GF-D8 (cell line): ENCODE measurements around the gene ANKH.

Source experiments
- DNase-seq: peaks from one replicate; lab custom pipeline; 2025; lab: John Stamatoyannopoulos, UW

Gene ANKH

DNA sequence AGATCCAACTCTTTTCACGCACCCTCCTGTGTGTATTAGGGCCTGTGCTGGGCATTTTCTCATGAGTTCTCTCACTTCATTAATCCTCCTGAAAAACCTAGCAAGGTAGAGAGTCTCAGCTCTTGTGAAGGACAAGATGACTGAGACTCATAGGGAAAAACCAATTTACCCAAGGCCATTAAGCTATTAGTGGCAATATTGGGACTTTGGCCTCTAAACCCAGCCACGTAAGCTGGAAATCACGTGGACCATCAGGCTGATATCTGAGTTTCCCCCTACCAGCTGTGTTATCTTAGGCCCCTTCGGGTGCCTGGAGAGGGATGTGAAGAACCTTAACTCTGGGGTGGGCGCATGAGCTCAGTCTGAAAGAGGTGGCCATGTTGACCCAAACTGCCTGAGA is 80.7 kb downstream of the ANKH start:
- DNase-seq: no peak

DNA sequence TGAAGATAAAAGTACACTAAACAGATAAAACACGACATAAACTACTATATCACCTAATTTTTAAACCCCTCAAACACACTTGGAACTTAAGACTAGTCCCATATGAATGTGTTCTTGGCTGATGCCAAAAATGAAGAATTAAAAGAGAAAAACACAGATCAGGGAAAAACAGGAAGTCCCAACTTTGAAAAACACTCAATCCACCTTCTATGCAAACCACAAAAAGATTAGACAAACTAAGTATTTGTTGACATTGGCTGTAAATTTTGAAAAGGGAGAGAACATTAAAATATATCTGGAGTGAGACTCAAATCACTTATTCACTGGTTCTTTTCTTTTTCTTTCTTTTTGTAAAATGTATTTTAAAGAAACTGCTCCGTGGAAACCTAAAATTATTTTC is 81.4 kb downstream of the ANKH start:
- no peak for DNase-seq

DNA sequence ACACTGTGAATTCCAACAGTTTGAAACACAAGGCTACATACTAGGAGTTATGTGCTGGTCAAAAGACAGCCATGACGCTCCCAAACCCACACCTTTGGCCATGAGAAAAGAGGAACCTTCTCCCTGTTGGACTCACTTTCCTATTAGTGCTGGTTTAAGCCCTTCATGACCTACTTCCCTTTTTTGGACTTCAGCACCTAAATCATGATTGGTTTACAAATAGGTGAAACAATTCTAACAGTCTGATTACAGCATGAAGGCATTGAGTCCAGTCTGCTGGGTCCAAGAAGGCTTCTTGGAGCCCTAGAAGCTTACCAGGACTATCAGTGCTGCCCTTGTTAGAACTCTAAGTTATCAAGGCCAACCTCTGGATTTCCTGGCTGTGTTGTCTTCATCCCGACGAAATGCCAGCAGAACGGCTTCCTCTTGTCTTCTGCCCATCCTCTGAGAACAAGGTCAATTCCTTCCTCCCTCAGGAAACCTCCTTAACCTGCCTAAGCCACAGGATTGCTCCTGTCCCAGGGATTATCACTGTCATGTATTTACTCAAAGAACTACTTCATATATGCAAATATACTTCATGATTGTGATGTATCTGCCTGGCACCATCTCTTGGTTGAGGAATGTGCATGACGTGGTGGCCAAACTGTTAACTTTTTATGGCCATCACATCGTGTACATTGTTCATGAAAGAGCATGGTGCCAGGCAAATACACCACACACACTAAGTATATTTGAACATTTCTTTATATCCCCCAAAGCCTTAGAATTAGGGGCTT is 83.6 kb downstream of the ANKH start:
- DNase-seq: no peak

DNA sequence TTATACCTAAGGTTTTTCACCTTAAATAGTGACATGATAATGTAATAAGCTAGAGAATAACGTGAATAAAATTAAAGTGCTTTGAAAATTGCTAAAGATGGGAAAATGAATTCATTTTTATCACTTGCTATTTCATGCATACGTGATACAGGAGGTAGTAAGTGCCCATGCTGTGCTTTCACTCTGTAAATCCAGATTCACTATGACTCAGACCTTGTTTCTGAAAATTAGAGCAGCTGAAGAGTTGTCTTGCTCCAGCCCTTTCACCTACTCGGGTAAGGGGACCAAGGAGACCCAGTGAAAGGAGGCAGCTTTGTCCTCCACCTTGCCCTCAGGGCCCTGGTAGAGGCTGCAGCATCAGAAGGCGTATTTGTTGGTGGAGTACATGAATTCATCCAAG is 87.9 kb downstream of the ANKH start:
- DNase-seq: no peak

DNA sequence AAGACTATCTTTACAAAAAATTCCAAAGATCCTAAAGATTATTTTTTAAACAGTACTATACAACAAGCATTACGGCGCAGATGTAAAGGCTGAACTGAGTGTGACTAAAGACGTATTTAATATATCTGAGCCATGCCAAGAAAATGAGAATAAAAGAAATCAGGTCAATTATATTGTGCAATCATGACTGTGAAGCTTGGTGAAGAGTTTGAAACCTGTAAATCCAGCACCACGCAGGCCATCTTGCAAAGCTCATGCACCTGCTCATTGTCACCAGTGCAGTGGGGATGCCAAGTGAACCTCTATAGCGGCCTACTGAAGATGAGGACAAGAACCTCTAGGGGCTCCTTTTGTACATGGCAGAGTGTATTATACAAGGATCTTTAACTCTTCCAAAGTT is 89.0 kb downstream of the ANKH start:
- DNase-seq: no peak

DNA sequence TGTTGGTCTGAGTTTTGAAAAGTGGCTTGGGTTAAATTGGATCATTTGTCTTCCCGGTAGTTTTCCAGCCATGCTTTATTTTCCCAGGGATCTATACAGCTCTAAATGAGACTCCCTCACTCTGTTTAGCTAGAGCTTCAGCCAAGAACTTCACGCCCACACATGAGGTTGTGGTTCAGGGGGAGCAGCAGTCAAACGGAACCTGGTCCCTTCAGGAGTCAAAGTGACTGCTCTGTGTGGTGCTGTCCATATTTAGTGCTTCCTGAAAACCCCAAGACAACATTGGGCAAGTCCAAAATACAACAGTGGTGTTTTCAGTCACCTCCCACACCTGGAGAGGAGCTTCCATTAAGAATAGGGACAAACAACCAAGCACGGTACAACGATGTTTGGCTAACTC is 90.5 kb downstream of the ANKH start:
- DNase-seq: no peak

DNA sequence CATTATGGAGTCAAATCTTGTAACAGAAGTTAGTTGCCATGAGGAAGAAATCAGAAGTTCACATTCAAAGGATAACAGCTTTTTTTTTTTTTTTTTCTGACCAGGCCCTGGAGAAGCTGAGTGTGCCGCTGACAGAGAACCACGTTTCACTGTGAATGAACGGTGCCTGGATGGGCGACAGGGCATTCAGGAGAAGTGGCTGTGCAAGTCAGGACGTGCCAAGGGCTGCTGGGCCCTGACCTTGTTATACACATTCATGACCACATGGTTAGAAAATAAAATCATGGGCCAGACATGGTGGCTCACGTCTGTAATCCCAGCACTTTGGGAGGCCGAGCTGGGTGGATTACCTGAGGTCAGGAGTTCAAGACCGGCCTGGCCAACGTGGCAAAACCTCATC is 91.6 kb downstream of the ANKH start:
- no peak for DNase-seq

DNA sequence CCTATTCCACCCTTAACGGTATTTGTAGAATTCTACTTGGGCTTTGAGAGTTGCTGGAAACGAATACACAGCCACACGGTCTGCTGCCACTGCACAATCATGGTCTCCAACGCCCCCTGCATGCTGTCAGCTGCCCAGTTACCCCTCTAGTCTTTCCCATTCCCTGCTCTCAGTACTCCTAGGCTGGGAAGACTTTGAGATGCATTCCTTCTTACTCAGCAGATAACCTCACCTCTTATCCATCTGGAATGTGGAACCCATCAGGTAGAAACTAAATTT is 92.8 kb downstream of the ANKH start:
- no peak for DNase-seq

DNA sequence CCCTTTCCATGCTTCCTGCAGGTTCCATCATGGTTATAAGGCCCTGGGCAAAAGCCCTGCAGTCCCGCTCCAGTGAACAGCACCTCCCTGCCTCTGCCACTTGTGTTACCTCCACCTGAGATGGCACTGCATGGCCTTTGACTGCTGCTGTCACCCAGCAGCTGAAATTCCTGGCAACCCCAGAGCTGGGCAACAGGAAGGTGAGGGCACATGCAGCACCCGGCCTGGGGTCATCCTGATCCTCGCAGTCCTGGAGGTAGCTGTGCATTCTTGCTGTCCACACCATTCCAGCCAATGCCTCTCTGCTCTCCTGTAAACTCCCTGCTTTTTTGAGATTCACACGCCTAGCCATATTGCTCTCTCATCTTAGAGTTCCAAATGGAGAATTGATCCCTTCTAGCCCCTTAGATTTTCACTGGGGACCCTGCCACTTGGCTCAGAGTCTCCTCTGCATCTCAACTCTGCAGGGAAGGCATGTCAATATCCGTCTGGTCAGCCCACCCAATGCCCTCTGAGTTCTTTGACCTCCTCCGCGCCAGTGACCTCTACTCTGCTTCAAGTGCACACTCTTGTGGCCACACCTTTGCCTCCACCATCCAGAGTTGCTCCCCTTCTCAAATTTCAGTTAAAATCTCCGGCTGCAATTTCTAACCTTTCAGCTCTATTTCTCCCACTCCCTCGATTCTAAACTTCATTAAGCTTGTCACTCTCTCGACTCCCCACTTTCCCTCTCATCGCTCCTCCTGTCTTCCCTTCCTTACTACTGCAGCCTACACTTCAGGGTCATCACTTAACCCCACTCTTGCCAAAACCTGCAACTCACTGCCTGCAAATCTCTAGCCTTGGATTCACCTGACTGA is 93.4 kb downstream of the ANKH start:
- DNase-seq: no peak

DNA sequence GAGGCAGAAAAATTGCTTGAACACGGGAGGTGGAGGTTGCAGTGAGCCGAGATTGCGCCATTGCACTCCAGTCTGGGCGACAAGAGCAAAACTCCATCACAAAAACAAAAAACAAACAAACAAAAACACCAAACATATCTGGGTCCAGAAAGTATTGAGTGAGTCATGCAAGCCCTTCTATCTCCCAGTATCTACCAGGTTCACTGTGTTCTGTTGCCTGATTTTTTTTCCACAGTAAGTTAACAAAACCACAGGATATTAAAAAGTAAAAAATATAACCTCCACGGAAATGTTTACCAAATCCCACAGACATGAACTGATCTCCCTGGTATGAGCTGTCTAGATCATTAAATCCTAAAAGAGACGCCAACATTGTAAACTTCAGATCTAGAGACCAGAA is 94.4 kb downstream of the ANKH start:
- DNase-seq: no peak

DNA sequence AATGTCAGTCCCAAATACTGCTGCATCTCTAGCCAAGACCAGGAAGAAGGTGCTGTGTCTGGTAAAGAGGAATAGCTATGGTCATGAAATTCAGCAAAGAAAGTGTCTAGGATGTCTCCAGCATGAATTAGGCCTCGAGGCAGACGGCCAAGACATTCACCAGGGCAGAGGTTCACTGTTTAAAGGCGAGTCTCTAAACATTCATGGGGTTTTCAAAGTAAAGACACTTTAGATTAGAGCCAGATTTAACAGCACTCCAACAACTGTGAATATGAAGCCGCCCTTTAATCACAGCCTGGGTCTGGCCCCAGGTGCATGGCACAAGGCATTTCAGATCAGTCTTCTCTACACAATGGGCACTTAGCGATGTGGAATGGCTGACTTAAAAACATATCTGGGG is 95.0 kb downstream of the ANKH start:
- DNase-seq: no peak

DNA sequence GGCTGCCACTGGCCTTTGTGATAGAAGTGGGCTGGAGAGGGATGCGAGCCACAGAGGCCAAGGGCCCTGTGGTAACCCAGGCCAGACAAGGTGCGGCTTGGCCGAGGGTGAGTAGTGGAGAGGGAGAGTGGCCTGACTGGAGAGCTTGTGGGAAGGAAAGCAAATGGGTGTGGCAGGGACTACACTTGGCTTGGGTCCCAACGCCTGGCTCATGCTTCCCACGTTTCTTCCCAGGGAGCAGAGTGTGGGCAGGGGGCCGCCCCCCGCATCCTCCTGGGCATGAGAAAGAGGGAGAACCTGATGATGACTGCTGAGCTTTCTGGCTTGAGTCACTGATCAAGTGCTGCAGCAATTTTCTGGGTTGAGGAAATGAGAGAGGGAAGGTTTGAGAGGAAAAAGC is 95.7 kb downstream of the ANKH start:
- no peak for DNase-seq

DNA sequence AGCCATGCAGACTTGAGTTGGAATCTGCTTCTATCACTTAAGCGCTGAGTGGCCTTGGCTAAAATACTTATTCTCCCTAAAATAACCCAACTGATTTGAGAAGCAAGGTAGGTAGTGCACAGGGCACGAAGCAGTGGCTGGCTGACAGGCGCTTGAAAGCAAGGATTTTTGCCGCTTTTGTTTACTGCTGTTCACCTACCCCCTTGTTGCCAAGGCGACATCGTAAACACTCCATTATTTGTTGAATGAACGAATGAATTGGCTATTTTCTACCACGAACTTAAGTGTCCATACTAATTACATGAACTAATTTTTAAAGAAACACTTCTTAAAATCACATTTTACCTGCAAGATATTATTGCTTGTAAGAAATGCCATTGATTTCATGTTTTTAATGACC is 98.0 kb downstream of the ANKH start:
- DNase-seq: no peak

DNA sequence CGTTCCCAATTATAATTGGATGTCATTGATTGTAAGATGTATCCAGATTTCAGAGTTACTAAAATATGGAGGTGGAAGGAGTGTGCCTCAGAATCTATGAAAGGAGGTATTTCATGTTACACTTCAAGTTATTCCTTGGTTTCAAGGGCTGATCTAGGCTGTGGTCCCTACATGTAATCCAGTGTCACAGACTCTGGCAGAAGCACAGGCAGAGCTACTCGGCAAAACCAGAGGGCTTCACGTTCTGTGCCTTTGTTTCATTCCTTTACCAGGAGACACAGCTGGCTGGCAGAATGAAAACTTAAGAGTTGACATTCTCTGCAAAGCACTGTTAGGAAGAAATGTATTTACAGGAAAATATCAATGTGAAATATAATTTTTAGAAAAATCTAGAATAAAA is 99.6 kb downstream of the ANKH start:
- DNase-seq: no peak

DNA sequence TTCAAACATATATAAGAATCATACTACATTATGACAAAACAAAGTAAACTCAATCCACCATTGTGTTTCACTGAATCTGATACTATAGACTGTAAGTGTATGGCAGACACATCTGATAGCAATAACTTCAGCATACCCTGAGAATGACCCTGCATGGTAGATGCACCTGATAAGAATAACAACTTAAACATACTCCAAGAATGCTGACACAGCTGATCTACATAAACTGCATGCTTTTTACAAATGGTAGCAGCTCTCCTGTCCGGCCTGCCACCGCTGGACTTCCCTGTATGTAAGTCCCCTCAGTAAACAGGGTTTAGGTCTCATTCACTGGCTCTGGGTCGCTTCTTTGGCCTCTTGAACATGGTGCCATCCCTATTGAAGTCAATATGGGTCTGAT is 100.4 kb downstream of the ANKH start:
- DNase-seq: no peak

DNA sequence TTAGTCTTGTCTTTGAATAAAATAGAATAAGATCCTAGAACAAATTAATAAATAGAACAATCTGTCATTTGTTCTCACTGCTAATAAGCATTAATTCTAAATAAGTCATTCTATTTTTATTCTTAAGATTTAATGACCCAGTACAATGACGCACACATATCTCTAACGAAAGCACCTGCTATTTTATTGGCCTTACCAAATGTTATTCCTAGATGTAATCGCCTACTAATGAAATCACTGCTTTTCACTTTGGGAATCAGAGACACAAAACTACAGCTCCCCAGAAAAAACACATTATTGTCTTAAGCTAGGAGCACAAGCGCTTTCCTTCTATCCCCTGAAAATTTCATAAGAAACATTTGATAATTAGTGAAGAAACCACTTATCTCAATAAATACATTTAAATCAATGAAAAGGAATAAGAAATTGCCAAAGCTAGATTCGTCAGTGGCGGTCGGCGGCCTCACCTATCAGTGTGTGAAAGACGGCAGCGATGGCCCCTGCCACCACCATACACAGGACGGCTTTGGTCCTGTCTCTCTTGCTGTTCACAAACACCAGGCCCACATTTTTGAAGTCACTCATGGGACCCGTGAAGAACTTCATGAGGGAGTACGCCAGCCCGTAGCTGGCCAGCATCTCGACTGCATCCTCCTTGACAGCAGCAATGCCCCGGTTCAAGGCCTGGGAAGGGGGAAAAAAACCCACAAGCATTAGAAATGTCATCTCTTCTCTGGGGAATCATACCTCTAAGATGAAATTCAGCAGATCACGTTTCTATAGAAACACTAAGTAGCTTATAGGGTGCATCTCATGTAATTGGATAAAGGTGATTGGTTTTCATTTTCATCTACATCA is 102.8 kb downstream of the ANKH start:
- no peak for DNase-seq

DNA sequence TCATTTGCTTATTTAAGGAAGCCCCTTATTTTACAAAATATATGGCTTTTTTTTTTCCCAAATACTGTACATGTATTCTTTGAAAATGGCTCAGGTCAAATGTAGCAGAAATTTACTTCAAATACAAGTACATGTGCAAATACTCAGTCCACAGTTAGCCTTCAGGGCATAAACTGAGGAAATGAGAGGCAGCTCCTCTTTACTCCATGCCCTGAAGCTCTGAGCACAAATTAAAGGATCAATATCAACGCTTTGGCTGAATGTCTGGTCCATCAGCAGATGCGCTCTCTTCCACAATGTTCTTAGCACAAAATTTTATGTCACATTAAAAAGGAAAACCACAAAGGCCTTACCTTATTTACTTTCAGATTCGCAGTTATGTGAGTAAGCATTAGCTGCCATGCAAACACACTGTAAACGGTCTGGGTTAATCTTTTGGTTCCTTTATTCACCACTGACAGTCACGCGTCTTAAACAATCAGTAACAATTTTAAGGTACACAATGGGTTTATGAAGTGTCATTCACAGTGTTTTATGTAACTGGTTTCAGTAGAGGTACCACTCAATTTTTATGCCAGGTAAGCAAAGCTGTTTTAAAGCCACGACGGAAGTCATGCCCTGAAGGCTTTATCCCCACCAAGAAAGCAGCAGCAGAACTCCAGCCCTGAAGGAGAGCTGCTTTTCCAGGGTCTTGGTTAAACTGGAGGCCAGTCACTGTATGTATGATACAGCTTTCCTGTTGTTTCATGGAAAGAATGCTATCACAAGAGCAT is 103.7 kb downstream of the ANKH start:
- no peak for DNase-seq

DNA sequence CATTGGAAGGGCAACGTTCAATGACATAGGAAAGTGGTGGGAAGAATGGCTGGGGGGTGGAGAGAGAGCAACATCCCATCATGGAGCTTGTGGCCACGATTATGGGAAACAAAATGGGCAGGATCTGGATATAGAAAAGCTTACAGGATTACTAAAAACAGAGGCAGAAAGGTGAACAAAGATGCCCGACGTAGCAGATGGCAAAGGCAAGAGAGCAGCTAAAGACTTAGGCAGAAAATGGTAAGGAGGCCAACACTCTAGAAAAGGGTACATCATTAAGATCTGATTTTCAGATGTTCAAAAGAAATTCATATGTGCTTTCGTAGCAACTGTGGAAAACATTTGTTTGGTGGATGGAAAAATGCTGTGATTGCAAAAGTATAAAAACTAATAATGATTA is 104.5 kb downstream of the ANKH start:
- no peak for DNase-seq

DNA sequence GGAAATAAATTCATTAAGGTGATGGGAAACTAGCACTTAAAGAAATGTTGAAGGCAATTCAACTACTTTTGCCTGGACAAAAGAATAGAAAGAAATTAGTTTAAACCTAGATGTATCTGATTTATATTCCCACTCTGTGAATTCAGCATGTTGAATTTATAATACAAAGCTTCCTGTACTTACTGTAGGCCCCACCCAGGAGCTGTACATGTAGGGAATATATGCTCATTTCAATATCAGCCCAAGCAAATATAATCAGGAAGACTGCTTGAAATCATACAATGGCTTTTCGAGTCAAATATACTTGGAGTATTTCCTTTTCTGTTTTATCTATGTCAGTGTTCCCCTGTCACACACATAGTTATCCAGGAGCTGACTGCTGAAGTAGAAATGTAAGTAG is 105.0 kb downstream of the ANKH start:
- no peak for DNase-seq

DNA sequence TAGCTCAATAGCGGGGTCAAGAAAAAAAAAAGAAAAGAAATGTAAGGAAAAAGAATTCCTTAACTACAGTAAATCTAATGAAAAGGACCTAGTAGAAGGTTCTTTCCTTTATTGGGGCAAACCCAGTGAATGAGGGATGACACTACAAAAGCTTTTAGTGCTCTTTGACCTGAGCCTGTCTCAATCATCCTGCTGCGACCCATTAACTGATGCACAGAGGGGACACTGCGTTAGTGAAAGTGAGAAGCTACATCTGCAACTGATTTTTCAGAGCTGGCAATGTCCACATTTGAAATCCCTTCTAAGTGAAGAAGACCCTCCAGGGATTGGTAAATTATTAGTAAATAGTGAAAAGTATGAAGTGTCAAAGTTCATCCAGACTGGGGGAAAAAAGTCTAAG is 106.0 kb downstream of the ANKH start:
- no peak for DNase-seq

DNA sequence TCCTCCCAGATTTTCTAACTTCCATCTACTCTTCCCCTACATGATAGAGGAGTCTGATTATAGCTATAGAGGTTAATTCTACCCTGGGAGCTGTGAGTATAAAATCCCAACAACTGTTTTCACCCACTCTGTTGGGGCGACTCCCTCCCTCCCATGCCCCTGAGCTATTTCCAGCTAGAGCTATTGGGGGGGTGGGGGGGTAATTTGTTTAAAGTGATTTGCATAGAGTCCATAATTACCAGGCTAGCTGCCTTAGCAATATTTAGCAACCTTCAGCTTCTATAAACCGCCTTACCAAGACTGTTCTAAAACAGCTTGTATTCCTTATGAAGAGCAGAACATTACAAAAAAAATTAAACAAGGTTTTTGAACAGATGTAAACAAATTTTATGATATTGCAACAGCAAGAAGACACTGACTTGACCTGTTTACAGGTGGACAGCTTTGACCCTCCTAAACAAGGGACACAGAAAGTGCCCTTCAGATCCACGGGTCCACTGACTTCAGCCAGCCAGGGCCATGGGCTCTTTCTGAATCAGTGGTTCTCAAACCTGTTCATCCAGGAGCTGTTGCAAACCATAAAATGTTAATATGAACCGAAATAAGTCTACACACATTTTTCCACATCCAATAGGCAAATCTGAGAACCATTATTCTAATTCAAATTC is 108.9 kb downstream of the ANKH start:
- no peak for DNase-seq
